HepG2 (cell line): ENCODE data around the gene SNRPD2. TPM values are rescaled to one million over a fixed set of nuclear protein-coding genes. Genes with fewer than 3 reads are reported as not detected.
A peak's percentile ranks its signal among the peaks of the same experiment; 100 is the strongest.

Source experiments
- CEBPZ ChIP-seq: IDR thresholded peaks from 2 replicates; pipeline ENCODE4 v1.6.1; 2012; ENCODE audit warnings: low read length, improper control_type of control experiment
- CHD4 ChIP-seq: fragments of 200-600 bp; sonication (generic); IDR thresholded peaks from 2 replicates; pipeline ENCODE4 v1.7.0; 2017; ENCODE audit warnings: mild to moderate bottlenecking, low read length, borderline replicate concordance
- GLMP ChIP-seq: sonication (generic); formaldehyde crosslinking; IDR thresholded peaks from 2 replicates; pipeline ENCODE4 v1.9.0; 2021; ENCODE audit warnings: missing genetic modification reagents, mild to moderate bottlenecking, borderline replicate concordance
- JDP2 ChIP-seq: sonication (generic); formaldehyde crosslinking; IDR thresholded peaks from 2 replicates; pipeline ENCODE4 v1.8.1; 2022; ENCODE audit warnings: missing genetic modification reagents, borderline replicate concordance
- MAFF ChIP-seq: IDR thresholded peaks from 2 replicates; pipeline ENCODE4 v1.6.1; 2011; ENCODE audit warnings: low read depth, low read length, improper control_type of control experiment
- MEIS1 ChIP-seq: sonication (generic); formaldehyde crosslinking; IDR thresholded peaks from 2 replicates; pipeline ENCODE4 v1.9.0; 2021; ENCODE audit warnings: mild to moderate bottlenecking, missing genetic modification reagents, moderate library complexity, borderline replicate concordance
- NFE2L1 ChIP-seq: sonication (generic); formaldehyde crosslinking; IDR thresholded peaks from 2 replicates; pipeline ENCODE4 v1.4.0; 2020; ENCODE audit warnings: missing genetic modification reagents, mild to moderate bottlenecking, borderline replicate concordance
- NR3C1 ChIP-seq: sonication (generic); formaldehyde crosslinking; IDR thresholded peaks from 2 replicates; pipeline ENCODE4 v1.4.0; 2020; ENCODE audit warnings: missing genetic modification reagents
- PAXIP1 ChIP-seq: sonication (generic); formaldehyde crosslinking; conservative IDR thresholded peaks from 2 replicates; pipeline ENCODE4 v1.4.0; 2020; ENCODE audit warnings: mild to moderate bottlenecking, missing genetic modification reagents, moderate library complexity
- PHF21A ChIP-seq: sonication (generic); formaldehyde crosslinking; IDR thresholded peaks from 2 replicates; pipeline ENCODE4 v1.5.0; 2020; ENCODE audit warnings: mild to moderate bottlenecking, missing genetic modification reagents
- SMAD3 ChIP-seq: sonication (generic); formaldehyde crosslinking; IDR thresholded peaks from 2 replicates; pipeline ENCODE4 v1.4.0; 2020; ENCODE audit warnings: missing genetic modification reagents
- SP1 ChIP-seq, 2 experiments: fragments of 450-650 bp in 1 of 2; sonication (generic) in 1 of 2; formaldehyde crosslinking in 1 of 2; IDR thresholded peaks; 2 replicates each; pipeline versions ENCODE4 v1.4.0 to v1.6.1; 2016 to 2020; ENCODE audit warnings: missing genetic modification reagents in 1 of 2
- ZNF142 ChIP-seq: sonication (generic); formaldehyde crosslinking; IDR thresholded peaks from 2 replicates; pipeline ENCODE4 v1.4.0; 2020; ENCODE audit warnings: missing genetic modification reagents
- ZNF605 ChIP-seq: sonication (generic); formaldehyde crosslinking; IDR thresholded peaks from 2 replicates; pipeline ENCODE4 v1.8.0; 2022; ENCODE audit warnings: mild to moderate bottlenecking, missing genetic modification reagents
- polyA plus RNA-seq, 8 experiments: library from polyadenylated mRNA; depleted of rRNA in 3 of 8; stranded (reverse) in 7 of 8; unstranded in 1 of 8; fragments of >200 nt; fragmentation: Illumina TruSeq in 4 of 8; extraction: Trizol in 4 of 8; gene quantifications; 2 replicates each; pipeline versions ENCODE4 v1.2.1 to v1.2.3, GENCODE V29; 2011 to 2016; ENCODE audit warnings: low read depth in 4 of 8, missing spikeins in 1 of 8, mixed read lengths in 1 of 8; ENCODE audit not compliant: insufficient read depth in 1 of 8
- total RNA-seq, 5 experiments: library from RNA; depleted of rRNA; stranded (reverse); fragments of >200 nt; fragmentation: Illumina TruSeq; extraction: Trizol; gene quantifications; 2 replicates each; pipeline ENCODE4 v1.2.3, GENCODE V29; 2016; ENCODE audit warnings: low read depth in 1 of 5

SNRPD2 gene
- total and polyA plus RNA-seq, 2 of the 13 experiments (the other 11 are each of a cell fraction or from before 2014, with no cell fraction given), result 299 to 485 TPM

GRCh38 chr19:45641274-45642105 is 50.3 kb downstream of the SNRPD2 start (continued):
- TF ChIP-seq PAXIP1 (CRISPR knock-in tag), result peak; percentile 34; the same call in 1 of the 2 replicates
- TF ChIP-seq JDP2, result no peak; the same call in 1 of the 2 replicates
- TF ChIP-seq NFE2L1, result no peak
- TF ChIP-seq SP1 (IDR thresholded peaks at IDR 0.05), result no peak
- no peak for TF ChIP-seq SP1 (CRISPR knock-in tag; IDR thresholded peaks at IDR 0.05)
- no peak for TF ChIP-seq CHD4
- TF ChIP-seq GLMP (CRISPR knock-in tag), result no peak
- TF ChIP-seq MEIS1 (CRISPR knock-in tag), result no peak
- no peak for TF ChIP-seq MAFF
- no peak; the same call in 1 of the 2 replicates for TF ChIP-seq PHF21A (CRISPR knock-in tag)
- no peak for TF ChIP-seq NR3C1 (CRISPR knock-in tag)
- TF ChIP-seq ZNF605, result no peak; the same call in 1 of the 2 replicates
- TF ChIP-seq SMAD3 (CRISPR knock-in tag), result no peak
- TF ChIP-seq ZNF142 (CRISPR knock-in tag), result no peak
- TF ChIP-seq CEBPZ, result no peak
